HG03103 (cell line): ENCODE measurements around the gene SDHC.
"Not testable (repeated sequence)": the region's sequence is repeated elsewhere in the genome, so short reads cannot be mapped to it uniquely, and the experiment has no call there.

Experiments used
- ATAC-seq: cut with Tn5 transposase; IDR thresholded peaks from one replicate; pipeline ENCODE4 v1.9.1; 2021; ENCODE audit warnings: low read depth; ENCODE audit not compliant: unreplicated experiment

Gene SDHC

GRCh38 chr1:161381707-161382106 is 67.5 kb downstream of the SDHC start:
- ATAC-seq, result no peak

- ATAC-seq, result no peak
Observed at GRCh38 chr1:161382214-161383019, 68.2 kb downstream of the SDHC start.

GRCh38 chr1:161388639-161389038 is 74.5 kb downstream of the SDHC start:
- ATAC-seq, result no peak

GRCh38 chr1:161389158-161389557 is 75.0 kb downstream of the SDHC start:
- ATAC-seq, result not testable (repeated sequence)

- ATAC-seq, result peak; percentile 73
Observed at GRCh38 chr1:161389691-161390558, 75.7 kb downstream of the SDHC start.

GRCh38 chr1:161390559-161390858 is 76.3 kb downstream of the SDHC start:
- no peak for ATAC-seq

GRCh38 chr1:161391136-161391535 is 77.0 kb downstream of the SDHC start:
- not testable (repeated sequence) for ATAC-seq

GRCh38 chr1:161391611-161392010 is 77.4 kb downstream of the SDHC start:
- ATAC-seq, result no peak

DNA sequence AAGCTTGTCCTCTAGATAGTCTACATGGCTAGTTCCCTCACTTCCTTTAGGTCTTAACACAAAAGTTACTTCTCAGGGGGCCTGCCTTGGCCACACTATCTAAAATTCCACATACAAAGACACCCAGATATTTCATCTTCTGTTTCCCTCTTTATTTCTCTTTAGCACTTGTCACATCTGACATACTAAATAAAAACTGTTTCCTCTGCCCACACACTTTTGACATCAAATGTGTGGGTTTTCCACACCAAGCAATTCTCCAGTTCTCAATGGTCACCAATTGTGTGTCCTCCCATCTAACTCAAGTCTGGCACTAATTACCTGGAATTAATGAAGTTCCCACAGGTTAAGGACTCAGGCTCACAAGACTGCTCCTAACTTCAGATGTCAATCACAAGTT is 79.0 kb downstream of the SDHC start:
- ATAC-seq, result no peak

- not testable (repeated sequence) for ATAC-seq
Observed at GRCh38 chr1:161397038-161397437, 82.9 kb downstream of the SDHC start.

DNA sequence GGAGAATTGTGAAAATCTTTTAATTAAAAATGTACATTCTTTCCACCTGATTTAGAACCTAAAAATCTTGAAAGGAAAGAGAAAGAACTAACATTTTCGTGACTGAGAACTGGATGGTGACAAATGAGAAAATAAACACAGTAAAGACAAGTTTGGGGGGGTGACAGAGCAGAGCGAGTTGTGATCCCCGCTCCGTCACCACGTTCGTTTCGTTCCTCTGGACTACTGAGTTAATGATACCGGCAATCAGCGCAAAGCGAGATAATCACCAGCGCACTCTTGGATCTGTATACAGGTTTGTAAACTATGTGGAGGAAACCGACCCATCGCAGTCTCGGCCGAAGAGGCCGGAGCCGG is 84.7 kb downstream of the SDHC start:
- ATAC-seq, result peak; percentile 16

- ATAC-seq, result peak; percentile 55
Observed at GRCh38 chr1:161399257-161399998, 85.2 kb downstream of the SDHC start.

DNA sequence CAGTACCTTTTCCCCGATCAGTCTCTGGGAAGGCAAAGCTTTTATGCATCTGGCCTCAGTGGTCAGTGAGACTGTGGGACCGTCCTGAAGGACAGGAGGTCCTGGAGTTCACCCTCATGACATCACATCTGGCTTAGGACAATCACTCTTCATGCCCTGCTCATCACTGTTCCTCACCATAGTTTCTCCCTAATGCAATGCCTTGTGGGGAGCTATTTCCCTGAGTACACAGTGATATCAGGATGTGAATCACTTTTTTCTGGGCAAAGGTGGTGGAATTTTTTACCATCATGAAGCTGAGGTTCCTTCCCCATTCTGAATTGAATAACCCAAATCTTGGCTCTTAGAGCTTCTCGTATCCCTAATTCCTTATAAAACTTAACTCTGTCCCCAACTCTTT is 88.3 kb downstream of the SDHC start:
- no peak for ATAC-seq

GRCh38 chr1:161404051-161404597 is 89.9 kb downstream of the SDHC start:
- no peak for ATAC-seq

DNA sequence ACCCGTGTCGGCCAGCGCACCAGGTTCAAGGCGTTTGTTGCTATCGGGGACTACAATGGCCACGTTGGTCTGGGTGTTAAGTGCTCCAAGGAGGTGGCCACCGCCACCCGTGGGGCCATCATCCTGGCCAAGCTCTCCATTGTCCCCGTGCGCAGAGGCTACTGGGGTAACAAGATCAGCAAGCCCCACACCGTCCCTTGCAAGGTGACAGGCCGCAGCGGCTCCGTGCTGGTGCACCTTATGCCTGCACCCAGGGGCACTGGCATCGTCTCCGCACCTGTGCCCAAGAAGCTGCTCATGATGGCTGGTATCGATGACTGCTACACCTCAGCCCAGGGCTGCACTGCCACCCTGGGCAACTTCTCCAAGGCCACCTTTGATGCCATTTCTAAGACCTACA is 92.4 kb downstream of the SDHC start:
- not testable (repeated sequence) for ATAC-seq

DNA sequence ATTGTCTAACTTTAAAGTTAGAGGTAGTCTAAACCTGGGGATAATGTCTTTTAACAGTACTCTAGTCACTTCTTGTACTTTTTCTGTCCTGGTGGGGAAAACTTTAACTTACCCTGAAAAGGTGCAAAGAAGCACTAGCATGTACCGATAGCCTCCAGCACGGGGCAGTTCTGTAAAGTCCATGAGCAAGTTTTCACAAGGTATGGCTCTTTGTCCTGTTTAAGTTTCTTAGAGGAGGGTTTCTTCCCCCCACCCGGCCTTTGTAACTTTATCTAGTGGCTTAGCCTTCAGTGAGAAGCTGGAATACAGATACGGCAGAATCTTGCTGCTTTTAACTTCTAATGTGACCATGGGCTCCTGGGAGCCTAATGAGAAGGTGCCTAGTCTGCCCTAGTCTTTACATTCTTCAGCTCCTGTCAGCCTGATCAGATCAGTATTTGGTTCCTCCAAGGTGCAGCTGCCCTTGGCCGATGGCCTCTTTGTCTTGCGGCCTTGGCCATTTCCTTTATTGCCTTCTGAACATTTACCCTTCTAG is 93.3 kb downstream of the SDHC start:
- ATAC-seq, result no peak

DNA sequence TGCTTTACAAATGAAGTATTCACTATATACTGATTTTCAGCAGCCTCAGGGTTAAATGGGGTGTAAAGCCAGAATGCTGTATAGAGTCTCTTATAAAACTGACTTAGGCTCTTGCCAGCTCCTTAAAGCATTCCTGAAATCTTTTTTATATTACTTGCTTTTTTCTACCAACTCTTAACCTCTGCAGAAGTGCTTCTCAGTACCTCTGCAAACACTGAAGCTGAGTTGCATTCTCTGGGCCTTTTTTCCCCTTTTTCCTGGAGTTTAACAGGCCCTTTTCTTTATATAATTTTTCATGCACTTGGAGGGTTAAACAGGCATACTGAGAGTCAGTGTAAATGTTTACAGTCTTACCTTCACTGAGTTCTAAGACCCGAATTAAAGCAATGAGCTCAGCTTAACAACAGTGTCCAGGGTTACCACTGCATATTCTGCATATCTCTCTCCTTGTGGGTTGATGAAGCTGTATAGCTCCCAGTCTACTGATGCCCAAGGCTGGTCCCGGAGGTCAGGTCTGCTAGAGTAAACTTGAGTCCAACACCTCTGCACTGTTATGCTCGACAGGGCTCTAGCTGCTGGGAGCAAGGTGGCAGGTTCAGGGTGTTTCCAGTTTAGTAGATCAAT is 94.4 kb downstream of the SDHC start:
- no peak for ATAC-seq

DNA sequence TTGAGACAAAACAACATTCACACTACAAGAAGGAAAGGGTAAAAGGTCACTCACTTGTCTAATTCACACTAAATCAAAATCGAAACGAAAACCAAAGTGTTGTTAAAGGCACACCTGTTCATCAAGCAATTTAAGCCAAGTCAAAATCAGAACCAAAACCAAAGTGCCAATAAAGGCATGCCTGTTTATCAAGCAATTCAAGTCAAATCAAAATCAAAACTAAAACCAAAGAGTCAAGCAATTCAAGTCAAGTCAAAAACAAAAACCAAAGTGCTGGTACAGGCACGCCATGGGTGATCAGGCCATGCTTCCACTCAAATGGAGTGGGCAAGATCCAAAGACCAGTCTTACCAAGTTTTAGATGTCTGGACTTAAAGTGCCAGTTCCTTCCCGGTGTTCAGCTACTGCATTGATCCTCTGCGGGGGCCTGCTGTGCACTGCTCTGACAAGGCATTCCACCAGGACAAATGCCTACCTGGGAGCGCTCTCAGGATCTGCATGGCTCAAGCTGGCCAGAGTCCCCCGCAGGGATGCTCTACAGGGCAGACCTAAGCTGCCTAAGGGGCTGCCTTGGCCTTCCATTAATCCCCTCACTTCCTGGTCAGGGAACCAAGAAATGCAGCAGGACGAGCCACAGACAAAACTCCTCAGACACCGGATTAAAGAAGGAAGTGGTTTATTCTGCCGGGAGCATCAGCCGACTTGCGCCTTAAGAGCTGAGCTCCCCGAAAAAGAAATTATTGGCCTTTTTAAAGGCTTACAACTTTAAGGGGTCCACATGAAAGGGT is 95.9 kb downstream of the SDHC start:
- not testable (repeated sequence) for ATAC-seq

DNA sequence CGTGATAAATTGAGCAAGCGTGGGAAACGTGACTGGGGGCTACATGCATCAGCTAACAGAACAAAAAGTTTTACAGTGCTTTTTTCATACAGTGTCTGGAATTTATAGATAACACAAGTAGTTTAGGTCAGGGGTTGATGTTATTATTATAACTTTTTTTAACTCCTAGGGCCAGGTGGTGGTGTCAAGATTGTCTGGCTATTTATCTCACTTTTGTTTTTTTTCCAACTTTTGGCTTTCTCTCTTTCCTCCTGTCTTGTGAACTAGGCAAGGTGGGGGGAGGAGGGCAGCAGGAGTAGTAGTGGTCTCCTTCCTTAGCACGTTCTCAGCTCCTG is 96.4 kb downstream of the SDHC start:
- ATAC-seq, result not testable (repeated sequence)
